GM19025 (cell line): ENCODE data around the gene DDX28.
"Not testable (repeated sequence)": the region's sequence is repeated elsewhere in the genome, so short reads cannot be mapped to it uniquely, and the experiment has no call there.

Experiments used
- ATAC-seq: cut with Tn5 transposase; IDR thresholded peaks from one replicate; pipeline ENCODE4 v1.9.1; 2021; ENCODE audit warnings: mild to moderate bottlenecking, low read depth, moderate library complexity; ENCODE audit not compliant: unreplicated experiment

Gene DDX28

GRCh38 chr16:68040506-68041288 lies 17.7 kb upstream of the DDX28 start:
- peak; percentile 54 for ATAC-seq

- ATAC-seq = no peak
These were observed 15.0 kb upstream of the DDX28 start for GRCh38 chr16:68037841-68038597.

- ATAC-seq = no peak
These were observed 12.2 kb upstream of the DDX28 start for GRCh38 chr16:68035227-68035626.

GRCh38 chr16:68033101-68033500 lies 10.1 kb upstream of the DDX28 start:
- no peak for ATAC-seq

- no peak for ATAC-seq
These were observed 8.9 kb upstream of the DDX28 start for GRCh38 chr16:68031951-68032350.

GRCh38 chr16:68030108-68030507 lies 7.1 kb upstream of the DDX28 start:
- ATAC-seq = not testable (repeated sequence)

GRCh38 chr16:68028996-68029395 lies 6.0 kb upstream of the DDX28 start:
- ATAC-seq = no peak

GRCh38 chr16:68022278-68022727 lies 729 bp downstream of the DDX28 start:
- ATAC-seq = no peak

GRCh38 chr16:68021490-68021889 lies 1.5 kb downstream of the DDX28 start:
- ATAC-seq = no peak

- no peak for ATAC-seq
These were observed 3.8 kb downstream of the DDX28 start for GRCh38 chr16:68019167-68019680.

GRCh38 chr16:68015681-68016080 lies 7.4 kb downstream of the DDX28 start, which contains the start of gene DPEP2NB:
Gene DPEP2NB (minus strand): TSS chr16:68015911. CDS start chr16:68015770, 141 bp downstream.
- ATAC-seq = no peak

GRCh38 chr16:68013440-68013839 lies 9.6 kb downstream of the DDX28 start:
- ATAC-seq = no peak

- ATAC-seq = not testable (repeated sequence)
These were observed 13.2 kb downstream of the DDX28 start for GRCh38 chr16:68009872-68010271.

- ATAC-seq = no peak
These were observed 13.8 kb downstream of the DDX28 start for GRCh38 chr16:68009157-68009735.

GRCh38 chr16:68005786-68006286 lies 17.2 kb downstream of the DDX28 start:
- ATAC-seq = no peak

- no peak for ATAC-seq
These were observed 17.8 kb downstream of the DDX28 start for GRCh38 chr16:68005211-68005610.

- ATAC-seq = no peak
These were observed 20.0 kb downstream of the DDX28 start for GRCh38 chr16:68003031-68003430.

- no peak for ATAC-seq
These were observed 22.6 kb downstream of the DDX28 start for GRCh38 chr16:68000450-68000849.

- ATAC-seq = no peak
These were observed 23.0 kb downstream of the DDX28 start for GRCh38 chr16:67999985-68000384.

GRCh38 chr16:67998779-67999688 lies 24.0 kb downstream of the DDX28 start, which contains the start of gene DPEP2:
Gene DPEP2 (minus strand): TSS chr16:67999484. CDS start chr16:67993212, 6,272 bp downstream.
- ATAC-seq = not testable (repeated sequence)
